Measurements from ENCODE around the gene KCNK18. TPM values are rescaled to one million over a fixed set of nuclear protein-coding genes. Genes with fewer than 3 reads are reported as not detected.

Gene KCNK18
- total RNA-seq, 1 experiment from 2014 or later = not detected

DNA sequence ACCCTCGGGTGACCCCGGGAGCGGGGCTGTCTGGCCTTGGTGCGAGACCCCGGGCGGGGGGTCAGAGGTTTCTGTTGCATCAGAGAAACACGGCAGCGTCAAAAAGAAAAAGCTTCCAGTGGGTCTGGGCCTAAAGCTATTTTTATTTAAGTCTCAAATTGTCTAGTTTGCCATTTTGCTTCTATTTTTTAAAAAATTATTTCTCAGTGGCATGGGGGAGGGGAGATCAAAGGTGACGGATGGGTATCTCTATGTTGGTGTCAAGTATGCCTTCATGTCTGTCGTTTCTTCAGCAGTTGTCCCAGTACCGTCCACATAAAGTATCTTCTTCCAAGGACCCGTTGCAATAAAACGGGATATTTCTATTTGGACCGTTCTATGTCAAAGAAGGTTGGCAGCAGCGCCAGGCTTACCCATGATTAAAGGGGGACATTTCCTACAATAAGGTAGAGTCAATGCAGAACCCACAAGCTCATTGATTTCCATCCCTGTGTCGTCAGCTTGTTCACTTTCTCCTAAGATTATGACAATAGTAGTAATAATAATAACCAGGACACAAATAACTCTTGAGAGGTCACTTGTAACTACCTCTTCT lies 33.2 kb upstream of the KCNK18 start:
- no TSS peak for BruUV-seq (replicated peaks)
- Histone ChIP-seq H3K36me3 (ENCODE audit: control insufficient read depth, insufficient read depth, low read length) (no peaks in the 10 kb centered on the region), H3K4me3 (ENCODE audit: low read depth in 2 of 2, low read length in 2 of 2) (no peak overlapping the region), H3K9me3 (ENCODE audit: control insufficient read depth, insufficient read depth, low read depth, low read length) (no peaks in the 10 kb centered on the region), H3K27me3 (ENCODE audit: control insufficient read depth, insufficient read depth, low read length) (peaks cover 22% of the 10 kb centered on the region), H3K27ac (ENCODE audit: low read length) (no peak overlapping the region), H3K4me1 (ENCODE audit: control insufficient read depth, insufficient read depth, low read length) (peaks cover 6% of the 10 kb centered on the region)
- in situ Hi-C loops (cut with HindIII; ENCODE audit: low pct_unique_long_range_greater_than_20kb, low sequenced_read_pairs) (no loop called here), intact Hi-C loops (cut with micrococcal nuclease; ENCODE audit: unreplicated experiment) (loop anchor here (2.0 to 10.0 kb wide), 2 partner anchors 51 to 239 kb away; no protein-coding TSS in a partner anchor)
- CTCF ChIA-PET = no interaction called here
- no peak for TF ChIP-seq TCF7L2 (IDR thresholded peaks at IDR 0.05; ENCODE audit: low read depth, low read length)
- TF ChIP-seq POLR2AphosphoS5 (IDR thresholded peaks at IDR 0.05; ENCODE audit: low read depth, low read length) = no peak
- TF ChIP-seq, protein P1, sequence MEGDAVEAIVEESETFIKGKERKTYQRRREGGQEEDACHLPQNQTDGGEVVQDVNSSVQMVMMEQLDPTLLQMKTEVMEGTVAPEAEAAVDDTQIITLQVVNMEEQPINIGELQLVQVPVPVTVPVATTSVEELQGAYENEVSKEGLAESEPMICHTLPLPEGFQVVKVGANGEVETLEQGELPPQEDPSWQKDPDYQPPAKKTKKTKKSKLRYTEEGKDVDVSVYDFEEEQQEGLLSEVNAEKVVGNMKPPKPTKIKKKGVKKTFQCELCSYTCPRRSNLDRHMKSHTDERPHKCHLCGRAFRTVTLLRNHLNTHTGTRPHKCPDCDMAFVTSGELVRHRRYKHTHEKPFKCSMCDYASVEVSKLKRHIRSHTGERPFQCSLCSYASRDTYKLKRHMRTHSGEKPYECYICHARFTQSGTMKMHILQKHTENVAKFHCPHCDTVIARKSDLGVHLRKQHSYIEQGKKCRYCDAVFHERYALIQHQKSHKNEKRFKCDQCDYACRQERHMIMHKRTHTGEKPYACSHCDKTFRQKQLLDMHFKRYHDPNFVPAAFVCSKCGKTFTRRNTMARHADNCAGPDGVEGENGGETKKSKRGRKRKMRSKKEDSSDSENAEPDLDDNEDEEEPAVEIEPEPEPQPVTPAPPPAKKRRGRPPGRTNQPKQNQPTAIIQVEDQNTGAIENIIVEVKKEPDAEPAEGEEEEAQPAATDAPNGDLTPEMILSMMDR (IDR thresholded peaks at IDR 0.05) = no peak
- TF ChIP-seq, protein P2, sequence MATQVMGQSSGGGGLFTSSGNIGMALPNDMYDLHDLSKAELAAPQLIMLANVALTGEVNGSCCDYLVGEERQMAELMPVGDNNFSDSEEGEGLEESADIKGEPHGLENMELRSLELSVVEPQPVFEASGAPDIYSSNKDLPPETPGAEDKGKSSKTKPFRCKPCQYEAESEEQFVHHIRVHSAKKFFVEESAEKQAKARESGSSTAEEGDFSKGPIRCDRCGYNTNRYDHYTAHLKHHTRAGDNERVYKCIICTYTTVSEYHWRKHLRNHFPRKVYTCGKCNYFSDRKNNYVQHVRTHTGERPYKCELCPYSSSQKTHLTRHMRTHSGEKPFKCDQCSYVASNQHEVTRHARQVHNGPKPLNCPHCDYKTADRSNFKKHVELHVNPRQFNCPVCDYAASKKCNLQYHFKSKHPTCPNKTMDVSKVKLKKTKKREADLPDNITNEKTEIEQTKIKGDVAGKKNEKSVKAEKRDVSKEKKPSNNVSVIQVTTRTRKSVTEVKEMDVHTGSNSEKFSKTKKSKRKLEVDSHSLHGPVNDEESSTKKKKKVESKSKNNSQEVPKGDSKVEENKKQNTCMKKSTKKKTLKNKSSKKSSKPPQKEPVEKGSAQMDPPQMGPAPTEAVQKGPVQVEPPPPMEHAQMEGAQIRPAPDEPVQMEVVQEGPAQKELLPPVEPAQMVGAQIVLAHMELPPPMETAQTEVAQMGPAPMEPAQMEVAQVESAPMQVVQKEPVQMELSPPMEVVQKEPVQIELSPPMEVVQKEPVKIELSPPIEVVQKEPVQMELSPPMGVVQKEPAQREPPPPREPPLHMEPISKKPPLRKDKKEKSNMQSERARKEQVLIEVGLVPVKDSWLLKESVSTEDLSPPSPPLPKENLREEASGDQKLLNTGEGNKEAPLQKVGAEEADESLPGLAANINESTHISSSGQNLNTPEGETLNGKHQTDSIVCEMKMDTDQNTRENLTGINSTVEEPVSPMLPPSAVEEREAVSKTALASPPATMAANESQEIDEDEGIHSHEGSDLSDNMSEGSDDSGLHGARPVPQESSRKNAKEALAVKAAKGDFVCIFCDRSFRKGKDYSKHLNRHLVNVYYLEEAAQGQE (IDR thresholded peaks at IDR 0.05; ENCODE audit: insufficient read depth in 1 of 2, low read depth in 2 of 2, low read length in 1 of 2) = no peak
- no peak for TF ChIP-seq SIN3A (IDR thresholded peaks at IDR 0.05; ENCODE audit: borderline replicate concordance, insufficient read depth, low read depth, low read length)
- no peak for DNase-seq (ENCODE audit: low read depth, low spot score)
- POLR2A ChIA-PET = no interaction called here
- no peak for ATAC-seq

DNA sequence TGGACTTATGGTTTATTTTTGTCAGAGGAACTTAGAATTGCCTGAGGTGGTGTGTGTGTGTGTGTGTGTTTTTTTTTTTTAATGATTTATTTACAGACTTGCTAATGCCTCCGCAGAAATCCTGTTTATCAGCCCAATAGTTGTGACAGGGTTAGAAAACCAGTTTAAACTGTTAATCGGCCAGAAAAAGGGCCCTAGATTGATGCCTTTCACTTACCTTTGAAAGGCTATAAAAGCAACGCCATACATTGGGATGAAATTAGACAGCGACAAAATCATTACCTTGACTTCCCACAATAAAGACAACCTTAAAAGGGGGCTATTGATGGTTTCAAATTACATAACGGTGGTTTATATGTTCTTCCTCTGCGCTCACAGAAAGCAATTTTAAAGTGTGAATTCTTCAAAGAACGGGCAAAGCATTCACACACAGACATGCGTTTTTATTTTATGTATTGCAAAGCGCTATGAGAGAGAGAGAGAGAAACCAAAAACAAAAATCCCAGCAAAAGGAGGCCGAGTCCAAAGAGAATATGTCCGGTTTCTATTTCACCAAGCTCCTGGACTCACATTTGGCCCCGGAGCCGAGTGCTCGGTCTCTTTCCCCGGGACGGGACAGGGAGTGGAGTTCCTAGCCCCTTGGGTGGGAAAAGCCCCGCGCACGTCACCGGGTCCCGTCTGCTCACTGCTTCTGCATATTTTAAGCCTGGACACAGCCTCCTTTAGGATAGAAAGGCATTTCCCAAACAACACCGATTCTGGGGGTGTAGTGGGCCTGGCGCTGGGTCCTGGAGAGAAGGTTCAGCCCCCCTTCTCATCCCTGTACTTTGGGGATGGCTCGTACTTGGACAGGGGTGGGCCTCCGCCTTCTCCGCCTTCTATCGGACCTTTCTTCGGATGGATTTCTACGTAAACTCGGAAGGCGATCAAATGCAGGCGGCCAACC lies 32.4 kb upstream of the KCNK18 start:
- intact Hi-C loops (cut with micrococcal nuclease; ENCODE audit: unreplicated experiment) (loop anchor here (2.0 to 10.0 kb wide), 3 partner anchors 52 to 240 kb away; partner anchors contain the start of gene SHTN1), in situ Hi-C loops (cut with HindIII; ENCODE audit: low pct_unique_long_range_greater_than_20kb, low sequenced_read_pairs) (no loop called here)
- no peak for DNase-seq (ENCODE audit: low read depth, low spot score)
- TF ChIP-seq, protein P2 (IDR thresholded peaks at IDR 0.05; ENCODE audit: insufficient read depth in 1 of 2, low read depth in 2 of 2, low read length in 1 of 2) = no peak
- TF ChIP-seq SIN3A (IDR thresholded peaks at IDR 0.05; ENCODE audit: borderline replicate concordance, insufficient read depth, low read depth, low read length) = no peak
- TF ChIP-seq, protein P1 (IDR thresholded peaks at IDR 0.05) = no peak
- no peak for TF ChIP-seq POLR2AphosphoS5 (IDR thresholded peaks at IDR 0.05; ENCODE audit: low read depth, low read length)
- TF ChIP-seq TCF7L2 (IDR thresholded peaks at IDR 0.05; ENCODE audit: low read depth, low read length) = no peak
- CTCF ChIA-PET = interaction anchor here (0.7 to 4.1 kb wide), 4 partner anchors 10 to 368 kb away, joined by 5 to 28 read pairs (median 7); no protein-coding TSS in a partner anchor
- no peak for ATAC-seq
- Histone ChIP-seq H3K36me3 (ENCODE audit: control insufficient read depth, insufficient read depth, low read length) (no peaks in the 10 kb centered on the region), H3K27ac (ENCODE audit: low read length) (peak overlapping the region; percentile 5; the same call in 1 of the 2 replicates), H3K9me3 (ENCODE audit: control insufficient read depth, insufficient read depth, low read depth, low read length) (no peaks in the 10 kb centered on the region), H3K4me1 (ENCODE audit: control insufficient read depth, insufficient read depth, low read length) (peaks cover 6% of the 10 kb centered on the region), H3K27me3 (ENCODE audit: control insufficient read depth, insufficient read depth, low read length) (peaks cover 29% of the 10 kb centered on the region), H3K4me3 (ENCODE audit: low read depth in 2 of 2, low read length in 2 of 2) (peak overlapping the region; percentile 46 to 64)
- POLR2A ChIA-PET = no interaction called here
- BruUV-seq (replicated peaks) = no TSS peak

Data from Panc1 (cell line).